Measurements from ENCODE around the gene ALS2. TPM values are rescaled to one million over a fixed set of nuclear protein-coding genes. Genes with fewer than 3 reads are reported as not detected.

The ALS2 gene
- total RNA-seq, 4 donors from 2014 or later: 14.4 to 23.5 (median 20.7) TPM

GRCh38 chr2:201816657-201817575, 36.2 kb upstream of the ALS2 start:
- no peak for TF ChIP-seq CTCF (IDR thresholded peaks at IDR 0.05; ENCODE audit: low read depth)

- no peak for TF ChIP-seq CTCF (IDR thresholded peaks at IDR 0.05; ENCODE audit: low read depth)
Measured at GRCh38 chr2:201813996-201814760, 33.4 kb upstream of the ALS2 start.

GRCh38 chr2:201809633-201810032, 28.9 kb upstream of the ALS2 start:
- no peak for TF ChIP-seq CTCF (IDR thresholded peaks at IDR 0.05; ENCODE audit: low read depth)

- TF ChIP-seq CTCF (IDR thresholded peaks at IDR 0.05; ENCODE audit: low read depth): no peak
Measured at GRCh38 chr2:201808027-201808426, 27.3 kb upstream of the ALS2 start.

GRCh38 chr2:201807452-201807999, 26.8 kb upstream of the ALS2 start:
- no peak for TF ChIP-seq CTCF (IDR thresholded peaks at IDR 0.05; ENCODE audit: low read depth)

- TF ChIP-seq CTCF (IDR thresholded peaks at IDR 0.05; ENCODE audit: low read depth): no peak
Measured at GRCh38 chr2:201806442-201807170, 25.9 kb upstream of the ALS2 start, which contains the start of gene CDK15. Gene CDK15 (plus strand): TSS chr2:201806537. CDS start chr2:201806665, 128 bp downstream.
